HUES6 (cell line): ENCODE data around the gene GLA.

Experiments used
- H3K27ac ChIP-seq: 2 replicates; pipeline ENCODE4 v1.7.0; 2013; ENCODE audit warnings: low read depth, mild to moderate bottlenecking, low read length, inconsistent platforms
- H3K27me3 ChIP-seq: 2 replicates; pipeline ENCODE4 v1.6.1; 2013; ENCODE audit warnings: low read length; ENCODE audit not compliant: control insufficient read depth, insufficient read depth
- H3K36me3 ChIP-seq: 2 replicates; pipeline ENCODE4 v1.6.1; 2013; ENCODE audit warnings: low read length; ENCODE audit not compliant: control insufficient read depth, insufficient read depth
- H3K4me1 ChIP-seq: 2 replicates; pipeline ENCODE4 v1.6.1; 2013; ENCODE audit warnings: low read length; ENCODE audit not compliant: control insufficient read depth, insufficient read depth
- H3K4me3 ChIP-seq: 2 replicates; pipeline ENCODE4 v1.5.1; 2013; ENCODE audit warnings: low read depth, low read length
- H3K9ac ChIP-seq: one replicate; pipeline ENCODE4 v1.6.1; 2013; ENCODE audit warnings: mild to moderate bottlenecking, low read length
- H3K9me3 ChIP-seq: 2 replicates; pipeline ENCODE4 v1.6.1; 2013; ENCODE audit warnings: low read depth, low read length; ENCODE audit not compliant: control insufficient read depth, insufficient read depth

Gene GLA

GRCh38 chrX:101398694-101399093 is 9.0 kb downstream of the GLA start:
- Histone ChIP-seq H3K9me3 (no peaks in the 10 kb centered on the region), H3K27me3 (no peaks in the 10 kb centered on the region), H3K4me1 (no peaks in the 10 kb centered on the region), H3K36me3 (peaks cover 56% of the 10 kb centered on the region), H3K9ac (no peak overlapping the region), H3K4me3 (no peak overlapping the region), H3K27ac (no peak overlapping the region)

GRCh38 chrX:101397779-101398178 is 9.9 kb downstream of the GLA start:
- Histone ChIP-seq H3K36me3 (peaks cover 59% of the 10 kb centered on the region), H3K9ac (no peak overlapping the region), H3K27me3 (no peaks in the 10 kb centered on the region), H3K9me3 (no peaks in the 10 kb centered on the region), H3K4me1 (no peaks in the 10 kb centered on the region), H3K4me3 (no peak overlapping the region), H3K27ac (no peak overlapping the region)

- Histone ChIP-seq H3K27me3 (no peaks in the 10 kb centered on the region), H3K4me3 (no peak overlapping the region), H3K9ac (no peak overlapping the region), H3K27ac (no peak overlapping the region), H3K9me3 (no peaks in the 10 kb centered on the region), H3K36me3 (peaks cover 60% of the 10 kb centered on the region), H3K4me1 (no peaks in the 10 kb centered on the region; the same call in 1 of the 2 replicates)
Observed at GRCh38 chrX:101395789-101396188, 11.9 kb downstream of the GLA start.

GRCh38 chrX:101394372-101394771 is 13.4 kb downstream of the GLA start:
- no peak overlapping the region for H3K27ac ChIP-seq

GRCh38 chrX:101393530-101394305 is 14.0 kb downstream of the GLA start:
- H3K27me3 ChIP-seq: no peaks in the 10 kb centered on the region
- no peaks in the 10 kb centered on the region for H3K9me3 ChIP-seq
- H3K4me3 ChIP-seq: no peak overlapping the region
- no peak overlapping the region for H3K9ac ChIP-seq
- H3K36me3 ChIP-seq: peaks cover 54% of the 10 kb centered on the region
- no peaks in the 10 kb centered on the region; the same call in 1 of the 2 replicates for H3K4me1 ChIP-seq
- no peak overlapping the region for H3K27ac ChIP-seq

More at GRCh38 chrX:101394372-101394771, 13.4 kb downstream of the GLA start:
- Histone ChIP-seq H3K27me3 (no peaks in the 10 kb centered on the region), H3K9ac (no peak overlapping the region), H3K36me3 (peaks cover 54% of the 10 kb centered on the region), H3K9me3 (no peaks in the 10 kb centered on the region), H3K4me1 (no peaks in the 10 kb centered on the region; the same call in 1 of the 2 replicates), H3K4me3 (no peak overlapping the region)

- peak overlapping the region; percentile 93; the same call in 1 of the 2 replicates for H3K27ac ChIP-seq
- H3K4me3 ChIP-seq: peak overlapping the region; percentile 91
- H3K9me3 ChIP-seq: no peaks in the 10 kb centered on the region
- H3K4me1 ChIP-seq: peaks cover under 1% of the 10 kb centered on the region; the same call in 1 of the 2 replicates
- peak overlapping the region; percentile 96 for H3K9ac ChIP-seq
- no peaks in the 10 kb centered on the region for H3K27me3 ChIP-seq
- H3K36me3 ChIP-seq: peaks cover 46% of the 10 kb centered on the region
Observed at GRCh38 chrX:101391831-101392230, 15.9 kb downstream of the GLA start.

- peaks cover 10% of the 10 kb centered on the region; the same call in 1 of the 2 replicates for H3K4me1 ChIP-seq
- H3K9ac ChIP-seq: peak within 1 kb of the TSS; percentile 96
- H3K4me3 ChIP-seq: peak within 1 kb of the TSS; percentile 91
- H3K9me3 ChIP-seq: no peaks in the 10 kb centered on the region
- peak within 1 kb of the TSS; percentile 93 for H3K27ac ChIP-seq
- no peaks in the 10 kb centered on the region; the same call in 1 of the 2 replicates for H3K27me3 ChIP-seq
- H3K36me3 ChIP-seq: peaks cover 44% of the 10 kb centered on the region
Observed at GRCh38 chrX:101390664-101391525, 16.8 kb downstream of the GLA start, which contains the start of gene RPL36A. Gene RPL36A, plus strand, starts transcription at chrX:101391011. Its CDS starts 33 bp downstream, at chrX:101391044.

GRCh38 chrX:101388604-101389003 is 19.1 kb downstream of the GLA start:
- H3K27me3 ChIP-seq: no peaks in the 10 kb centered on the region; the same call in 1 of the 2 replicates
- H3K9ac ChIP-seq: no peak overlapping the region
- H3K4me3 ChIP-seq: no peak overlapping the region
- peaks cover 24% of the 10 kb centered on the region for H3K36me3 ChIP-seq
- no peak overlapping the region for H3K27ac ChIP-seq
- no peaks in the 10 kb centered on the region for H3K9me3 ChIP-seq
- H3K4me1 ChIP-seq: peaks cover 12% of the 10 kb centered on the region; the same call in 1 of the 2 replicates

GRCh38 chrX:101386542-101386885 is 21.2 kb downstream of the GLA start:
- H3K9me3 ChIP-seq: no peaks in the 10 kb centered on the region
- peaks cover 5% of the 10 kb centered on the region for H3K36me3 ChIP-seq
- H3K27ac ChIP-seq: no peak overlapping the region
- H3K4me1 ChIP-seq: peaks cover 12% of the 10 kb centered on the region; the same call in 1 of the 2 replicates
- no peak overlapping the region for H3K4me3 ChIP-seq
- no peak overlapping the region for H3K9ac ChIP-seq
- no peaks in the 10 kb centered on the region; the same call in 1 of the 2 replicates for H3K27me3 ChIP-seq

GRCh38 chrX:101385795-101386541 is 21.8 kb downstream of the GLA start, which contains the start of gene BTK:
Gene BTK, minus strand, starts transcription at chrX:101386191. Its CDS starts 10,907 bp downstream, at chrX:101375284.
- H3K4me1 ChIP-seq: peaks cover 12% of the 10 kb centered on the region; the same call in 1 of the 2 replicates
- H3K36me3 ChIP-seq: no peaks in the 10 kb centered on the region
- H3K27me3 ChIP-seq: no peaks in the 10 kb centered on the region; the same call in 1 of the 2 replicates
- no peak within 1 kb of the TSS for H3K27ac ChIP-seq
- no peak within 1 kb of the TSS for H3K9ac ChIP-seq
- H3K4me3 ChIP-seq: no peak within 1 kb of the TSS
- no peaks in the 10 kb centered on the region for H3K9me3 ChIP-seq
